Sigmoid colon (tissue), 7 donors: ENCODE measurements around the gene CERS6. TPM values are rescaled to one million over a fixed set of nuclear protein-coding genes. Genes with fewer than 3 reads are reported as not detected.
"Not testable (repeated sequence)": the region's sequence is repeated elsewhere in the genome, so short reads cannot be mapped to it uniquely, and the experiment has no call there.

Experiments used
- DNase-seq: peaks from one replicate; pipeline ENCODE4 v3.0.0-alpha.2; 2019
- H3K27ac ChIP-seq, 4 donors: fragments of 200-600 bp; sonication (generic); one replicate each; pipeline ENCODE4 v1.5.1; 2016 to 2019; ENCODE audit warnings: mild to moderate bottlenecking in 1 of 4
- H3K27me3 ChIP-seq, 3 donors: fragments of 200-600 bp; sonication (generic); one replicate each; pipeline ENCODE4 v1.5.1; 2019; ENCODE audit warnings: mild to moderate bottlenecking in 1 of 3
- H3K36me3 ChIP-seq, 4 donors: fragments of 200-600 bp; sonication (generic); one replicate each; pipeline ENCODE4 v1.5.1; 2016 to 2019
- H3K4me1 ChIP-seq, 4 donors: fragments of 200-600 bp; sonication (generic); one replicate each; pipeline ENCODE4 v1.5.1; 2017 to 2019
- H3K4me3 ChIP-seq, 4 donors: fragments of 200-600 bp; sonication (generic); one replicate each; pipeline ENCODE4 v1.5.1; 2017 to 2019; ENCODE audit warnings: mild to moderate bottlenecking in 2 of 4, moderate library complexity in 1 of 4
- H3K9me3 ChIP-seq, 4 donors: fragments of 200-600 bp in 3 of 4; sonication (generic) in 3 of 4; one replicate each; pipeline versions ENCODE4 v1.5.1 to v1.6.1; 2013 to 2019
- CTCF ChIP-seq, 4 experiments: fragments of 450-650 bp in 3 of 4; fragments of 200-600 bp in 1 of 4; IDR thresholded peaks; one replicate each; pipeline ENCODE4 v1.5.1; 2016 to 2019; ENCODE audit warnings: antibody characterized with exemption in 4 of 4, mild to moderate bottlenecking in 3 of 4, moderate library complexity in 2 of 4
- EP300 ChIP-seq, 4 donors: sonication (generic); formaldehyde crosslinking; IDR thresholded peaks; one replicate each; pipeline ENCODE4 v1.6.1; 2017; ENCODE audit warnings: antibody characterized with exemption in 4 of 4
- POLR2A ChIP-seq, 2 donors: fragments of 450-650 bp; IDR thresholded peaks; one replicate each; pipeline ENCODE4 v1.6.1; 2016; ENCODE audit warnings: antibody characterized with exemption in 2 of 2, mild to moderate bottlenecking in 2 of 2, moderate library complexity in 2 of 2
- POLR2AphosphoS5 ChIP-seq, 4 donors: sonication (generic); formaldehyde crosslinking; IDR thresholded peaks; one replicate each; pipeline ENCODE4 v1.6.1; 2017; ENCODE audit warnings: antibody characterized with exemption in 4 of 4
- WGBS, 2 donors: extraction: QIAGEN DNeasy Blood & Tissue Kit; methylation state at CpG; one replicate each; pipeline ENCODE4 v1.1.7; 2013; 5-methylcytosine and 5-hydroxymethylcytosine counted together
- intact Hi-C: fragments of 100-400 bp; cut with DNase I; formaldehyde crosslinking; loops from one replicate; pipeline ENCODE4 v1.15.1; 2023
- polyA plus RNA-seq, 3 donors: library from polyadenylated mRNA; stranded (reverse); fragments of 200-250 nt; gene quantifications; one replicate each; pipeline ENCODE4 v1.2.3, GENCODE V29; 2013
- total RNA-seq, 4 donors: library from RNA; depleted of rRNA; stranded (reverse); fragments of >200 nt; gene quantifications; one replicate each; pipeline ENCODE4 v1.1.0, GENCODE V29; 2016
- donor health status: healthy with polysubstance abuse.
- donor health status: Bipolar disorder and iron deficiency.
- donor health status: healthy.

CERS6 gene
- total and polyA plus RNA-seq, 7 donors: 4.4 to 21.0 (median 11.2) TPM

GRCh38 chr2:168767258-168767657 is 311.2 kb downstream of the CERS6 start:
- 9 to 55% methylated on average over 1 of the region's 1 CpG for WGBS, 2 donors

GRCh38 chr2:168768357-168768756 is 312.3 kb downstream of the CERS6 start:
- intact Hi-C loops, H3K9me3 ChIP-seq, H3K36me3 ChIP-seq, H3K27me3 ChIP-seq, H3K4me1 ChIP-seq, H3K27ac ChIP-seq, DNase-seq, H3K4me3 ChIP-seq: not testable (repeated sequence)
- 87 to 94% methylated on average over 6 of the region's 6 CpGs for WGBS, 2 donors

More at GRCh38 chr2:168767258-168767657, 311.2 kb downstream of the CERS6 start:
- Histone ChIP-seq H3K4me1 (no peaks in the 10 kb centered on the region), H3K9me3 (no peaks in the 10 kb centered on the region), H3K27ac (no peak overlapping the region), H3K27me3 (no peaks in the 10 kb centered on the region), H3K36me3 (peaks cover 0 to 8% (median 0%) of the 10 kb centered on the region in 4 donors), H3K4me3 (no peak overlapping the region)
- TF ChIP-seq POLR2A (IDR thresholded peaks at IDR 0.05): no peak
- no peak for TF ChIP-seq EP300 (IDR thresholded peaks at IDR 0.05)
- TF ChIP-seq CTCF (IDR thresholded peaks at IDR 0.05): no peak
- TF ChIP-seq POLR2AphosphoS5 (IDR thresholded peaks at IDR 0.05): no peak
- DNase-seq: no peak
- intact Hi-C loops: no loop called here

GRCh38 chr2:168770796-168771195 is 314.7 kb downstream of the CERS6 start:
- 72 to 81% methylated on average over 2 of the region's 2 CpGs for WGBS, 2 donors
- no peak overlapping the region for H3K4me3 ChIP-seq
- no peak for DNase-seq
- H3K27ac ChIP-seq: no peak overlapping the region
- no peak for TF ChIP-seq POLR2AphosphoS5 (IDR thresholded peaks at IDR 0.05)
- TF ChIP-seq CTCF (IDR thresholded peaks at IDR 0.05): no peak
- no peak for TF ChIP-seq EP300 (IDR thresholded peaks at IDR 0.05)
- H3K27me3 ChIP-seq: no peaks in the 10 kb centered on the region
- no peaks in the 10 kb centered on the region for H3K4me1 ChIP-seq
- H3K36me3 ChIP-seq: peaks cover 0 to 8% (median 0%) of the 10 kb centered on the region in 4 donors
- H3K9me3 ChIP-seq: peaks cover 0 to 2% (median under 1%) of the 10 kb centered on the region in 4 donors
- intact Hi-C loops: no loop called here

GRCh38 chr2:168772704-168773103 is 316.6 kb downstream of the CERS6 start:
- no peak for DNase-seq
- intact Hi-C loops: no loop called here
- Histone ChIP-seq H3K27me3 (no peaks in the 10 kb centered on the region), H3K27ac (no peak overlapping the region), H3K4me3 (no peak overlapping the region), H3K4me1 (no peaks in the 10 kb centered on the region), H3K9me3 (peaks cover 0 to 4% (median under 1%) of the 10 kb centered on the region in 4 donors), H3K36me3 (peaks cover 0 to 8% (median 0%) of the 10 kb centered on the region in 4 donors)
- TF ChIP-seq EP300 (IDR thresholded peaks at IDR 0.05) (no peak), POLR2AphosphoS5 (IDR thresholded peaks at IDR 0.05) (no peak), POLR2A (IDR thresholded peaks at IDR 0.05) (no peak), CTCF (IDR thresholded peaks at IDR 0.05) (no peak)
- 93 to 99% methylated on average over 1 of the region's 1 CpG for WGBS, 2 donors

- Histone ChIP-seq H3K4me1 (no peaks in the 10 kb centered on the region), H3K36me3 (peaks cover 0 to 8% (median 0%) of the 10 kb centered on the region in 4 donors), H3K9me3 (peaks cover 0 to 4% (median under 1%) of the 10 kb centered on the region in 4 donors), H3K27ac (no peak overlapping the region), H3K27me3 (no peaks in the 10 kb centered on the region), H3K4me3 (no peak overlapping the region)
- TF ChIP-seq POLR2AphosphoS5 (IDR thresholded peaks at IDR 0.05): no peak
- no peak for TF ChIP-seq POLR2A (IDR thresholded peaks at IDR 0.05)
- TF ChIP-seq EP300 (IDR thresholded peaks at IDR 0.05): no peak
- intact Hi-C loops: no loop called here
- DNase-seq: no peak
- WGBS, 2 donors: 84 to 92% methylated on average over 2 of the region's 2 CpGs
These were observed 317.1 kb downstream of the CERS6 start for GRCh38 chr2:168773128-168773527.
